GM10266 (cell line): Measurements from ENCODE around the gene CDH4.

ENCODE experiments used
- DNase-seq: peaks from one replicate; pipeline ENCODE4 v3.0.0; 2012; ENCODE audit errors: extremely low spot score
- TF ChIP-seq, protein P1 (sequence below): IDR thresholded peaks from 2 replicates; pipeline ENCODE4 v1.5.1; 2012; ENCODE audit warnings: mild to moderate bottlenecking, low read depth; ENCODE audit not compliant: control insufficient read depth, insufficient read depth; ENCODE audit errors: missing control alignments

Gene CDH4

DNA sequence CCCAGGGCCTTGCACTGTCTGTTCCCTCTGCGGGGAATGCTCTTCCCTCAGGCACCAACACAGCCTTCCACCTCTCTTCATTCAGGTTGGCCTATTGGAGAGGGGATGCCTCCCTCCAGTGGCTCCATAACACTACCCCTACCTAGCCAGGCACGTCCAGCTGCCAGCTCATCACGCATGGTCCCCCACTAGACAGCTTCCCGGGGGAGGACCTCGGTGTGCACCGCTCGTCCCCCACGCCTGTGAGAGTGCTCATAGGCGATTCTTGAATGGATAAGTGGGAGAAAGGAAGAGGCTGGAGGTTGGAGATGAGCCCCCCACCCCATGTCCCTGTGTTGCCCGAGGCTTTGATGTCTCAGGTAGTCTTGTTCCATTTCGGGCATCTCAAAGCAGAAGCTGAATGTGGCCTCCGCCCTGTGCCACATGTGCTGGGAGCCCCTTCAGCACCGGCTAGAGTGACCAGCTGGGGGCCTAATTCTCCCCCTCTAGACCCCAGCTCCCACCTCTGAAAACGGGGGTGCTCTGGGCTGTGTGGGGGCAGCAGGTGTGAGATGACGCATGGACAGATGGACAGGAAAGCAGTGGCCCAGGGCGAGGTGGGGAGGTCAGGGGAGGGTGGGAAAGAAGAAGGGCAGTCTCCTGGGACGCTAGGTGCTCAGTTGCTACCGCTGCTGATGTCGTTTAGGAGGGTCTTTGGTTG, 480.6 kb downstream of the CDH4 start:
- TF ChIP-seq, protein P1, sequence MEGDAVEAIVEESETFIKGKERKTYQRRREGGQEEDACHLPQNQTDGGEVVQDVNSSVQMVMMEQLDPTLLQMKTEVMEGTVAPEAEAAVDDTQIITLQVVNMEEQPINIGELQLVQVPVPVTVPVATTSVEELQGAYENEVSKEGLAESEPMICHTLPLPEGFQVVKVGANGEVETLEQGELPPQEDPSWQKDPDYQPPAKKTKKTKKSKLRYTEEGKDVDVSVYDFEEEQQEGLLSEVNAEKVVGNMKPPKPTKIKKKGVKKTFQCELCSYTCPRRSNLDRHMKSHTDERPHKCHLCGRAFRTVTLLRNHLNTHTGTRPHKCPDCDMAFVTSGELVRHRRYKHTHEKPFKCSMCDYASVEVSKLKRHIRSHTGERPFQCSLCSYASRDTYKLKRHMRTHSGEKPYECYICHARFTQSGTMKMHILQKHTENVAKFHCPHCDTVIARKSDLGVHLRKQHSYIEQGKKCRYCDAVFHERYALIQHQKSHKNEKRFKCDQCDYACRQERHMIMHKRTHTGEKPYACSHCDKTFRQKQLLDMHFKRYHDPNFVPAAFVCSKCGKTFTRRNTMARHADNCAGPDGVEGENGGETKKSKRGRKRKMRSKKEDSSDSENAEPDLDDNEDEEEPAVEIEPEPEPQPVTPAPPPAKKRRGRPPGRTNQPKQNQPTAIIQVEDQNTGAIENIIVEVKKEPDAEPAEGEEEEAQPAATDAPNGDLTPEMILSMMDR: no peak
- no peak for DNase-seq

DNA sequence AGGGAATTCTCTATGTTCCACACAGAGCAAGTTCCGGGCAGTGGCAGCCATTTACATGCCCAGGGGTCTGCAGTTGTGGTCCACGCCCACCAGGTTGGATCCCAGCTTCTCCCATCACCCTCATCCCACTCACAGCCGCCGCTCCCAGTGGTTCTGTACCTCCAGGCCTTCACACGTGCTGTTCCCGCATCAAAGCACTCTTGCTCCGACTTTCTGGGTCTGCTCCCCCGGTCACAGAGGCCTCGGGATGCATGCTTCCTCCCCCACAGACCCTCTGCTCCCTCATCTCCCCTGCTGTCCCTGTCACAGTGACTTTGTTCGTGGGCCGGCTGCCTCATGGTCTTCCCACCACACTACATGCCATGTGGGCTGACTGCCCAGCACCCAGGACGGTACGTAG, 481.2 kb downstream of the CDH4 start:
- DNase-seq: no peak
- TF ChIP-seq, protein P1: no peak

DNA sequence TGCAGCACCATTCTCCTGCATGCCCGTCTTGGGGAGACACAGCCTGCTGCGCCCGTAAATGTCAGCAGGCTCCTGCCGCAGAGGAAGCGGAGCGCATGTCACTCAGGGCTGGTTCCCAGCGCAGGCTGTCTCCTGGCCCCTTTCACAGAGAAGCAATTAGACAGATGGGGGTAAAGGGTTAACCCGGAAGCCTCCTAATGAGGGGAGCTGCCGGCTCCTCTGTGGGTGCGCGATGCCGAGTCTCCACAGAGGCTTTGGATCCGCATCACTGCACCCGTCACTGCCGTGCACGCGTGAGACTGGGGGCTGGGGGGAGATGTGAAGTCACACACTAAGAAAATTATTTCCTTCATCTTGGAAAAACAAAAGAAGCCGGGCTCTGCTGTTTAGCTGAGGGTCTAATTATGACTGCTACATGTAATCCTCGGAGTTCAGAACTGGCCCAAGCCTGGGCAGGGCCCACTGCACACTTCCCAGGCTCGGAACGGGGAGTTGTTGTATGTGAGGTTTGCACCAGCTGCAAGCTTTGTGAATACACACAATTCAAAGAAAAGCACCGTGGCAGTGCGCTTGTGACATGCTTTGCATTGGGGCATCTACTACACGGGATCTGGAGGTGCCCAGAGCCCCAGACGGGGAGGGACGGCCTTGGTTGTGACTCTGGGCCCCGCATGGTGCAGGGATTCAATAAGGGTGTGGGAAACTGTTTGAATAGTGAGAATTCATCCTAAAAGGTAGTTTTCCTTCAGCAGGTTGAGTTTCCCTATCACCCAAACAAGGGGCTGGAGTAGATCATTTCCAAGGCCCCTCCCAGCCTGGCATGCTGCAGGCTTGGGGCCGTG, 482.1 kb downstream of the CDH4 start:
- no peak for DNase-seq
- TF ChIP-seq, protein P1: no peak

DNA sequence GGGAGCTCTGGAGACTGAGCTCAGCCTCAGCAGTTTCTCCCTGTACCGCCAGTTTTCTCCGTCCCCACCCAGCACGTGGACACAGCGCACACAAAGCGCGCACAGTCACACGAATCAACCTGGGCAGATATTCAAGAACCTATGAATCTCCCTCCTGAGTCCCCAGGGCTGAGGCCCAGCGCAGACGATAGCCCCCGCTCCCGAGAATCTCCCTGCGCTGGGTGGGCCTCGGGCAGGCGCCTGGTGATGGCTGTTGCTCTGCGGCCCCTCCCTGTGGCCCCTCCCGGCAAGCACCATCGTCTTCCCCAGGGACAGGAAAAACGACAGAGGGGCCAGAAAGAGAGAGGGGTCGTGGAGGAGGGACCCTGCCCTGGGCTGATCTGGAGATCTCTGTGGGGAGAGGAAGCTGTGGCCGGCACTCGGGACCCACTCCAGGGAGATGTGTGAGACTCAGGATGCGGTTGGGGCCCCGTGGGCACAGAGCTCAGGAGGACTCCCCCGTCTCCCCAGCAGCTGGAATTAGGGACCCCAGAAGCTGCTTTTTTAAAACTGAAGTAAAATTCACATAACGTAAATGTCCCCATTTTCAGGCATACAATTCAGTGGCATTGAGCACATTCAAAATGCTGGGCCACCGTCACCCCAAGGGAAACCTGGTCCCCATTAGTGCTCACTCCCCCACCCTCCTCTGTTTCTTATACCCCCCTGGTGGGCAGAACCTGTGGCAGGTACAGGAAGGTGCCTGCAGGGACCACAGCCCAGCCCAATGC, 482.9 kb downstream of the CDH4 start:
- DNase-seq: no peak

DNA sequence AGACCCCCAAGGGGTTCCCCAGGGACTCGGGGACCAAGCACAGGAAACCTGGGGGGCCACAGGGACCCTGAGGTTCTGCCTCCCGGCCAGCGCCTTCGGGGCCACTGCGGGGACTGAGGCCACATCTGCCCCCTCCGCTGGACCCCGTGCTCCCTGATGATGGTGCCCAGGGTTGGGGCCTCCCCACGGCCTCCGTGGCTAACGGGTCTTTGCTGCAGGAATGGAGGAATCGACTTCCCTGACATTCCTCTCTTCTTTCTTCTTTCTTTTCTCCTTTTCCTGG, 483.4 kb downstream of the CDH4 start:
- DNase-seq: no peak

More for the DNA sequence above, 482.9 kb downstream of the CDH4 start:
- TF ChIP-seq, protein P1: no peak

DNA sequence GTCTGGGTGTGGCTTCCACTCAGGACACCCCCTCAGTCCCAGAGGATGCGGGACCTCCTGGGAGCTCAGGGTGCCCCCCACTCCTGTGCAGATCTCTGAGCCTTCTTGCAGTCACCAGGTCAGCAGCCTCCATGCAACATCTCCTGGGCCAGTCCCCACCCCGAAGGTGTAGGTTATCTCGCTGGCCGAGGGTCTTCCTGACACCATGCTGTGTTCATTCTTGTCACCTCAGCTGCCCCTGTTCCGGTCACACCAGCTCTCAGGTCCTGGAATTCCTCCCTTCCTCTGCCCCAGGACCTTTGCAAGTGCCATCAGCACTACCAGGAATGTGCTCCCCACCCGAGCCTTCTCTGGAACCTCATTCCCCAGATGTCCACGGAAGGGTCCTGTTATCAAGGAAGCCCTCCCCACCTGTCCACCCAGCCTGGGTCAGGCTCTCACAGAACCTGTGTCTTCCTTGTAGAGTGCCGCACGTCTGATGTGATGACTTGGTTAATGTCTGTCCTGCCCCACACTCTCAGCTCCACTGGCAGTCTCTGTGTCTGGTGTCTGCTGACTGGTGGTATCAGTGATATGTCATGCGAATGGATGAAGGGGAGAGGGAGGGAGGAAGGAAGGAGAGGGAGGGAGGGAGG, 484.1 kb downstream of the CDH4 start:
- no peak for DNase-seq
- TF ChIP-seq, protein P1: no peak

More for the DNA sequence above, 483.4 kb downstream of the CDH4 start:
- TF ChIP-seq, protein P1: no peak
